ENCODE data around the gene CTNNA3.

DNA sequence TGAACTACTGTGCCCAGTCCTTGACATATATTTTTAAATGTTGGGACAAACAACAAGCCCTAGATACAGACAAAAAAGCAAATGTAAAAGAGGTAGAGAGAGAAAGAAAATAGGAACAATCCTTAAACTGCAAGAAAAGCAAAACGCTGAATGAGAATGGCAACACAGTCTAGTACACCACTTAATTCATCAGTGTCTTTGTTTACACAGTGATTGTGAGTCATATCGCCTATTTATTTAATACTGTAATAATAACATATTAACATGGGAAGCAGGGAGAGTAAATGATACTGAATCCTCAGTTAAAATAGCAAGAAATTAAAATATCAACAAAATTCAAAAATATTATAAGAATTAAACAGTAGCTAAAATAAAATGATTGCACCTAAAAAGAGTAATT lies 780.0 kb downstream of the CTNNA3 start:
- TF ChIP-seq, protein P1, sequence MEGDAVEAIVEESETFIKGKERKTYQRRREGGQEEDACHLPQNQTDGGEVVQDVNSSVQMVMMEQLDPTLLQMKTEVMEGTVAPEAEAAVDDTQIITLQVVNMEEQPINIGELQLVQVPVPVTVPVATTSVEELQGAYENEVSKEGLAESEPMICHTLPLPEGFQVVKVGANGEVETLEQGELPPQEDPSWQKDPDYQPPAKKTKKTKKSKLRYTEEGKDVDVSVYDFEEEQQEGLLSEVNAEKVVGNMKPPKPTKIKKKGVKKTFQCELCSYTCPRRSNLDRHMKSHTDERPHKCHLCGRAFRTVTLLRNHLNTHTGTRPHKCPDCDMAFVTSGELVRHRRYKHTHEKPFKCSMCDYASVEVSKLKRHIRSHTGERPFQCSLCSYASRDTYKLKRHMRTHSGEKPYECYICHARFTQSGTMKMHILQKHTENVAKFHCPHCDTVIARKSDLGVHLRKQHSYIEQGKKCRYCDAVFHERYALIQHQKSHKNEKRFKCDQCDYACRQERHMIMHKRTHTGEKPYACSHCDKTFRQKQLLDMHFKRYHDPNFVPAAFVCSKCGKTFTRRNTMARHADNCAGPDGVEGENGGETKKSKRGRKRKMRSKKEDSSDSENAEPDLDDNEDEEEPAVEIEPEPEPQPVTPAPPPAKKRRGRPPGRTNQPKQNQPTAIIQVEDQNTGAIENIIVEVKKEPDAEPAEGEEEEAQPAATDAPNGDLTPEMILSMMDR (conservative IDR thresholded peaks at IDR 0.05 in 1 of 2, IDR thresholded peaks at IDR 0.05 in 1 of 2; ENCODE audit: extremely low read depth in 1 of 2, insufficient read depth in 1 of 2, low read depth in 1 of 2, low read length in 2 of 2), result no peak
- no peak for TF ChIP-seq EZH2 (IDR thresholded peaks at IDR 0.05; ENCODE audit: borderline replicate concordance, low read length)

Data from mammary epithelial cell (primary cell).